ENCODE measurements around the gene EAF1. TPM values are rescaled to one million over a fixed set of nuclear protein-coding genes. Genes with fewer than 3 reads are reported as not detected.
"Not testable (repeated sequence)": the region's sequence is repeated elsewhere in the genome, so short reads cannot be mapped to it uniquely, and the experiment has no call there.

EAF1 gene
- total RNA-seq: 10 to 100 TPM; 23.1 to 23.9 TPM

GRCh38 chr3:15427182-15427880 is at the start of gene EAF1, which contains the start of gene METTL6:
Gene EAF1, plus strand, starts transcription at chr3:15427598. Its CDS starts 182 bp downstream, at chr3:15427780.
Gene METTL6, minus strand, starts transcription at chr3:15427544. Its CDS starts 1,033 bp downstream, at chr3:15426511.
- POLR2A ChIA-PET: no interaction called here
- CTCF ChIA-PET: no interaction called here

DNA sequence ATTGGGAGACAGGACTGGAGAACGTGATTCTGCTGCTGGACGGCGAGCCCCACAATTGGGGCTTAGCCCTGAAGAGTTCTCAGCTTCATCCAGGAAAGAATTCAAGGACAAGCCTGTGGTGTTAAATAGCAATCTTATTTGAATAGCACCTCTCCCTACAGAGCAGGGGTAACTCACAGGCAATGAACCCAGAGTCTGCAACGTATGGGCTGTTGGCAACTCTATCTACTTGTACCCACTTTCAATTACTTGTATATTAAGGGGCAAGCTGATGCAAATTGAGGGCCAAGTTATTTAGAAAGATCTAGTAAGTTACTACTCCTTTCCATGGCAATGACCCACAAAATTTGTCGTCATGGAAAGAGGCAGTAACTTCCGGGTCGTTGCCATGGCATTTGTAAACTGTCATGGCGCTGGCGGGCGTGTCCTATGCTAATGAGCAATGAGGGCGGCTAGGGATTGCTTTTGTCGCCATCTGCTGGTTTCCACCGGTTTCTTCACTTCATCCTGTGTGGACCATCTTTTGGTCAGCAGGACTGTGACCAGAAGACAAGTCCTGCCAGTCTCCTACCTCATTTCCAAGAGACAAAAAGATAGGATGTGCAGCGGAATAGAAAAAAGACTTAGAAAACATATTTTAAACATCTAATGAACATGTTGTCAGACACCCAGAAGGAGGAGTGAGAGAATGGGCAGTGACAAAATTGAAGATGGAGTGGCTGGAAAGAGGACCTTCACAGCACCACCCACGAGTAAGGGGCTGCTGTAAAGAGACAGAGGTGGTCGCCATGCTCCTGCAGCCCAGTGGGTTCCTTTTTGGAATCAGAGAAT is 49.2 kb upstream of the EAF1 start:
- CTCF ChIA-PET: interaction anchor here (0.6 to 2.6 kb wide), 8 partner anchors 15 to 112 kb away, joined by 3 to 38 read pairs (median 4); partner anchors contain the start of gene SH3BP5

GRCh38 chr3:15380980-15381890 is 46.2 kb upstream of the EAF1 start:
- CTCF ChIA-PET: interaction anchor here (0.7 to 2.6 kb wide), 4 partner anchors 53 to 115 kb away, joined by 3 to 38 read pairs (median 4); no protein-coding TSS in a partner anchor

More for the DNA sequence above, 49.2 kb upstream of the EAF1 start:
- POLR2A ChIA-PET: no interaction called here

DNA sequence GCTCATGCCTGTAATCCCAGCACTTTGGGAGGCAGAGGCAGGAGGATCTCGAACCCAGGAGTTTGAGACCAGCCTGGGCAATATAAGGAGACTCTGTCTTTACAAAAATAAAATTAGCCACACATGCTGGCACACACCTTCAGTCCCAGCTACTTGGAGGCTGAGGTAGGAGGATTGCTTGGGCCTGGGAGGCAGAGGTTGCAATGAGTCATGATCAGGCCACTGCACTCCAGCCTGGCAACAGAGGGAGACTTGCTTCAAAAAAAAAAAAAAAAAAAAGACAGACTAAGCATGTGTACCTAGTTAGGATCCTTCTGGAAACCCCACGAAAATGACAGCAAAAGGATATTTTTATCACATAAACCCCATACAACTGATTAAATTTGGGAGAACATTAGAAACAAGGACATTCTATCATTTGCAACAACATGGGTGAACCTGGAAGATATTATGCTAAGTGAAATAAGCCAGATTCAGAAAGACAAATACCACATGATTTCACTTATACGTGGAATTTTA is 44.9 kb upstream of the EAF1 start:
- ChIA-PET CTCF (no interaction called here), POLR2A (no interaction called here)

More at GRCh38 chr3:15380980-15381890, 46.2 kb upstream of the EAF1 start:
- POLR2A ChIA-PET: no interaction called here

DNA sequence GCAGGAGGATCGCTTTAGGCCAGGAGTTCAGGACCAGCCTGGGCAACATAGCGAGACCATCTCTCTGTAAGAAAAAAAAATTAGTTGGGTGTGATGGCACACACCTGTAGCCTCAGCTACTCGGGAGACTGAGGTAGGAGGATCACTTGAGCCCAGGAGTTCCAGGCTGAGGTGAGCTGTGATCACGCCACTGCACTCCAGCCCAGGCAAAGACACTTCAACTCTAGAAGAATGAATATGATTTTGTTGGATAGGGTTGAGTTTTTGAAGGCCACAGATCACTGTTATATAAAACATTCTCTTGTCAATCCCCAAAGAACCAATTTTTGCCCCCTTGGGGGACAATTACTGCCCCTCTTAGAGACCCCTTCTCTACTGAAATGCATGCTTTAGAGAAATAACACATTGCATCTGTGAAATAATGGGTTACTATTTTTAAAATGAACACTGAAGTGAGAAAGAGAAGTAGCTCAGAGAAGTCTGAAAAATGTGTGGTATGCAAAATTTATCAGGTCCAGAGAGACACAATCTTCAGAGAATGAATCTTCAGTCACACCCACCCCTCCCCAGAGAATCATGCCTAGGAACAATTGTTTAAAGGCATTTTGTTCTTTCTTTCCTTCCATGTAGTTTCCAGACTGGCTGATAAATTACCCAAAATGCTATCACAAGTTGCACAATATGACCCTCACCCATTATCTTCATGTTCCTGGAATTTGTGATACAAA is 42.7 kb upstream of the EAF1 start:
- ChIA-PET POLR2A (interaction anchor here (0.7 kb wide), 1 partner anchor 118 kb away, joined by 3 read pairs; no protein-coding TSS in a partner anchor), CTCF (interaction anchor here (0.7 to 2.6 kb wide), 4 partner anchors 116 to 182 kb away, joined by 3 to 7 read pairs (median 4); no protein-coding TSS in a partner anchor)

DNA sequence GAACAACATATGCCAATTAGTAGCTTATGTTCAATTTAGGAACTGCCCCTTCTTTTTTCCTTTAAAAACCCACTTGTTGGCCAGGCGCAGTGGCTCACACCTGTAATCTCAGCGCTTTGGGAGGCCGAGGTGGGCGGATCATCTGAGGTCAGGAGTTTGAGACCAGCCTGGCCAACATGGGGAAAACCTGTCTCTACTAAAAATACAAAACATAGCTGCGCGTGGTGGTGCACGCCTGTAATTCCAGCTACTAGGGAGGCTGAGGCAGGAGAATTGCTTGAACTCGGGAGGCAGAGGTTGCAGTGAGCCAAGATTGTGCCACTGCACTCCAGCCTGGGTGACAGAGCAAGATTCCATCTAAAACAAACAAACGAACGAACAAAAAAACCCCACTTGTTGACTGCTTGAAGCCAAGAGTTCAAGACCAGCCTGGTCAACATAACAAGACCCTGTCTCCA is 42.1 kb upstream of the EAF1 start:
- CTCF ChIA-PET: interaction anchor here (2.6 kb wide), 1 partner anchor 183 kb away, joined by 7 read pairs; no protein-coding TSS in a partner anchor
- POLR2A ChIA-PET: interaction anchor here (0.7 kb wide), 1 partner anchor 119 kb away, joined by 3 read pairs; no protein-coding TSS in a partner anchor

- CTCF ChIA-PET: interaction anchor here (2.6 kb wide), 1 partner anchor 184 kb away, joined by 7 read pairs; no protein-coding TSS in a partner anchor
- POLR2A ChIA-PET: no interaction called here
Observed at GRCh38 chr3:15385901-15386653, 41.3 kb upstream of the EAF1 start.

DNA sequence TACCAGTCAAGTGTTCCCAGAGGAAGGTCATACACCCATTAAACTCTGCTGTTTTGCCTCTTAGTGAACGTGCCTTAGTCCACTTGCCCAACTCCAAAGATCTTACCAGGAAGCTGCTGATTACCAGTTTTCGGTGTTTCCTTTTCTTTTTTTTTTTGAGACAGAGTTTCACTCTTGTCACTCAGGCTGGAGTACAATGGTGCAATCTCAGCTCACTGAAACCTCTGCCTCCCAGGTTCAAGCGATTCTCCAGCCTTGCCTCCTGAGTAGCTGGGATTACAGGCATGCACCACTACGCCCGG is 40.8 kb upstream of the EAF1 start:
- CTCF ChIA-PET, POLR2A ChIA-PET: not testable (repeated sequence)

- ChIA-PET CTCF (no interaction called here), POLR2A (no interaction called here)
Observed at GRCh38 chr3:15387171-15387581, 40.2 kb upstream of the EAF1 start.

- CTCF ChIA-PET: no interaction called here
- POLR2A ChIA-PET: no interaction called here
Observed at GRCh38 chr3:15387735-15388134, 39.7 kb upstream of the EAF1 start.

GRCh38 chr3:15388335-15388734 is 39.1 kb upstream of the EAF1 start:
- POLR2A ChIA-PET, CTCF ChIA-PET: not testable (repeated sequence)

GRCh38 chr3:15390460-15390859 is 36.9 kb upstream of the EAF1 start:
- CTCF ChIA-PET: interaction anchor here (1.0 kb wide), 1 partner anchor 273 kb away, joined by 3 read pairs; no protein-coding TSS in a partner anchor

DNA sequence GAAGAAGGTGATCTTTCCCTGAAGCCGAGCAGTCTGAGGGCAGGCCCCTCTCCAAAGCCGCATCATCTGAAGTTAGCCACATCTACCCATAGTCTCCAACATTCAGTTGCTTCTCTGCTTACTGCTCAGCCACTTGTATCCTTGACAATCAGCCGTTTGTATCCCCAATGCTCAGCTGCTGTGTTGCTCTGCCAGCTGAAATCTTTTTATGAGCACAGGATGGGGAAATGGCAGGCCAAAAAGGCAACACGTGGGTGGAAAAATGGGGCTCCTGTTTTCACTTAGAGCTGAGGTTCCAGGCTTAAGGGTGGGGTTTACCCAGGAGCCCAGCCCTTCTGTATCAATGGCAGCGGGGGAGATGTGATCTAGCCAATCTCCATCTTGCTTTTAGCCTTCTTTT is 36.4 kb upstream of the EAF1 start:
- ChIA-PET POLR2A (no interaction called here), CTCF (no interaction called here)

More at GRCh38 chr3:15390460-15390859, 36.9 kb upstream of the EAF1 start:
- POLR2A ChIA-PET: no interaction called here

GRCh38 chr3:15393252-15393651 is 34.1 kb upstream of the EAF1 start:
- POLR2A ChIA-PET, CTCF ChIA-PET: not testable (repeated sequence)

DNA sequence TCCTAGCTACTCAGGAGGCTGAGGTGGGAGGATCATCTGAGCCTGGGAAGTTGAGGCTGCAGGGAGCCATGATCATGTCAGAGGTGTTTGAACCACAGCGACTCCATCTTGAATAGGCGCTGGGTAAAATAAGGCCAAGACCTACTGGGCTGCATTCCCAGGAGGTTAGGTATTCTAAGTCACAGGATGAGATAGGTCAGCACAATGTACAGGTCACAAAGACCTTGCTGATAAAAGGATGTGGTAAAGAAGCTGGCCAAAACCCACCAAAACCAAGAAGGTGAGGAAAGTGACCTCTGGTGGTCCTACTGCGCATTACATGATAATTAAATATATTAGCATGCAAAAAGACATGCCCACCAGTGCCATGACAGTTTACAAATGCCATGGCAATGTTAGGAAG is 28.7 kb upstream of the EAF1 start:
- CTCF ChIA-PET: interaction anchor here (1.2 to 3.2 kb wide), 5 partner anchors 36 to 198 kb away, joined by 3 to 21 read pairs (median 3); no protein-coding TSS in a partner anchor
- POLR2A ChIA-PET: not testable (repeated sequence)

DNA sequence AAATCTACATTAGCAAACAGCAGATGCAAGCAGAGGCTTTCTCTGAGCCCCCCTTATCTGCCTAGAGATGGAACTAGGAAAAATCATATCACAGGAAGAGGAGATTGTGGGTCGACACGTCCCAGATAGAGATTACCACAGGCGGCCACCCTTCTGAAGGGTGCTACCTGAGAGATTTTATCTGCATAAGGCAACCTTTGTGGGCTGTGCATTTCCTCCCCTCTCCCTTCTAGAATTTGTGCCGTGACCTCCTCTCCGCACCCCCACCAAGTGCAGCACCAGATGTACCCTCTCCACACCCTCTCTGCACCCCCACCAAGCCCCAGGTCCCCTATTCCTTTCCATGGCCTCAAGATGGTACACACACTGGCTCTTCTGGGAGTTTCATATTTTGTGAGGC is 27.4 kb upstream of the EAF1 start:
- CTCF ChIA-PET: interaction anchor here (1.0 to 3.2 kb wide), 5 partner anchors 37 to 292 kb away, joined by 3 to 21 read pairs (median 3); no protein-coding TSS in a partner anchor
- POLR2A ChIA-PET: no interaction called here

GRCh38 chr3:15401936-15402335 is 25.5 kb upstream of the EAF1 start:
- POLR2A ChIA-PET: no interaction called here
- CTCF ChIA-PET: interaction anchor here (1.7 kb wide), 1 partner anchor 135 kb away, joined by 4 read pairs; no protein-coding TSS in a partner anchor

Measured in activated CD8-positive, alpha-beta memory T cell treated with anti-CD3 and anti-CD28 coated beads for 36 hours (primary cell).